ENCODE results near the gene DLD.
"Not testable (repeated sequence)": the region's sequence is repeated elsewhere in the genome, so short reads cannot be mapped to it uniquely, and the experiment has no call there.

The DLD gene, protein sequence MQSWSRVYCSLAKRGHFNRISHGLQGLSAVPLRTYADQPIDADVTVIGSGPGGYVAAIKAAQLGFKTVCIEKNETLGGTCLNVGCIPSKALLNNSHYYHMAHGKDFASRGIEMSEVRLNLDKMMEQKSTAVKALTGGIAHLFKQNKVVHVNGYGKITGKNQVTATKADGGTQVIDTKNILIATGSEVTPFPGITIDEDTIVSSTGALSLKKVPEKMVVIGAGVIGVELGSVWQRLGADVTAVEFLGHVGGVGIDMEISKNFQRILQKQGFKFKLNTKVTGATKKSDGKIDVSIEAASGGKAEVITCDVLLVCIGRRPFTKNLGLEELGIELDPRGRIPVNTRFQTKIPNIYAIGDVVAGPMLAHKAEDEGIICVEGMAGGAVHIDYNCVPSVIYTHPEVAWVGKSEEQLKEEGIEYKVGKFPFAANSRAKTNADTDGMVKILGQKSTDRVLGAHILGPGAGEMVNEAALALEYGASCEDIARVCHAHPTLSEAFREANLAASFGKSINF

DNA sequence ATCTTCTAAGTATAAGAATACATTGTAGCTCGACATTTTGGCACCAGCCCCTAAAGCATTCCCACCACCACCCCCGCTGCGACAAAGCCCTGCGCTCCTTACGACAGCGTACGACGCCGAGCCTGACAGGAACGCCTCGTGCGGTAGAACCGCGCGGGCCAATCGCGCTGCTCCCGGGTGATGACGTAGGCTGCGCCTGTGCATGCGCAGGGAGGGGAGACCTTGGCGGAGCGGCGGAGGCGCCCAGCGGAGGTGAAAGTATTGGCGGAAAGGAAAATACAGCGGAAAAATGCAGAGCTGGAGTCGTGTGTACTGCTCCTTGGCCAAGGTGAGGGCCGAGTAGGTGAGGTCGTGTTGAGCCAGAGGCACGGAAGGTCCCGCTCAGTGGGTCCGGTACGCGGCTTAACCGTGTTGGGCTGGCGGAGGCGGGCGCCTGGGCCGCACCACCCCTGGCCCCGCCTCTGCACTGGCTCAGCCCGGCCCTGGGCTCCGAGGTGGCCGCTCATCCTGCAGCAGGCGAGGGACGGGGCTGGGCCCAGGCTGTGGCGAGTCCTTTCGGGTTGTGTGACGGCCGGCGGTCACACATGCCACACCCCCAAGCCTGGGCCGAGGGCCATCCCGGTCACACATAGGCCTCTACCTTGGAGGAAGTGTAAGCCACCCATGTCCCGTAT is at the start of gene DLD:
TSS of gene DLD (plus strand) at position 222 of the 674 bp plus-strand sequence. CDS start at position 290, 68 bp downstream.
- peak; percentile 88 for DNase-seq (ENCODE audit: low spot score)

DNA sequence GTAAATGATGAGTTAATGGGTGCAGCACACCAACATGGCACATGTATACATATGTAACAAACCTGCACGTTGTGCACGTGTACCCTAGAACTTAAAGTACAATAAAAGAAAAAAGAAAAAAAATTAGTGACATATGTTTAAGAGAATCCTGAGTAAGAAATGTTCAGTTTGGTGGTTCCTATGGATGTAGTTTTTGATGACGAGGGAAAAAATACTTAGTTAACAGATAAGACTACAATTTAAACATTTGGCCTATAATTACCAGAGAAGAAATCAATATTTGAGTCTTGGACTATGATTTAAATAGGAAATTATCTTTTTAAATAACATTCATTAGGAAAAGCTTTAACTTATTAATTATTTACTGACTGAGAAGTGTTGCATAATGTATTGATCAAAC is 48.8 kb upstream of the DLD start:
- no peak for DNase-seq (ENCODE audit: low spot score)

DNA sequence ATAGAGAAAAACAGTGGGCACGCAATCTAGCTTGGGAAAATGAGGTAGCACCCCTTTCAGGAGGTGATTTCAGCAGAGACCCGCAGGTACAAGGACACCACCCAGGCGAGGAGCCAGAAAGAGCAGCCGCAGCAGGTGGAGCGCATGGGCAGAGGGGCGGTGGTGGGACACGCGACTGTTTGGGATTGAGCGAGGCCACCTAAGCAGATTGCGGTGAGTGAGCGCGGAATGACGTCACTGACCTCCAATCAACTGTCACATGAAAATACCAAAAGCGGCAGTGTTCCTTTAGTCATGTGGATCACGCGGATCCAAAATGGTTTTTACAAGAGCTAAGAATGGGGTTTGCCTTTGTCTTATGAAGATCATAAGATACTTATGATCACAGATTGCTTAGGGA is 47.8 kb upstream of the DLD start:
- DNase-seq (ENCODE audit: low spot score): no peak

DNA sequence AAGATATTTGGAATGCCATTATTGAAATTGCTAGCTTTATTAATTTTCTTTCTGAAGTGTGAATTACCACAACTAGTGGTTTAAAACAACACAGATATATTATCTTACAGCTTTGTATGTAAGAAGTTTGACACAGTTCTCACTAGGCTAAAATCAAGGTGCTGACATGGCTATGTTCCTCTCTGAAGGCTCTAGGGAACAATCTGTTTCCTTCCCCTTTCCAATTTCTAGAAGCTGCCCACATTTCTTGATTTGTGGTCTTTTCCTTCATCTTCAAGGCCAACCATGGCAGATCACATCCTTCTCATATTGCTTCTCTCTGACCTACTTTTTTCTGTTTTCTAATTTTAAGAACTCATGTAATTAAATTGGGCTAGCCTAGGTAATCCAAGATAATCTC is 44.7 kb upstream of the DLD start:
- no peak for DNase-seq (ENCODE audit: low spot score)

DNA sequence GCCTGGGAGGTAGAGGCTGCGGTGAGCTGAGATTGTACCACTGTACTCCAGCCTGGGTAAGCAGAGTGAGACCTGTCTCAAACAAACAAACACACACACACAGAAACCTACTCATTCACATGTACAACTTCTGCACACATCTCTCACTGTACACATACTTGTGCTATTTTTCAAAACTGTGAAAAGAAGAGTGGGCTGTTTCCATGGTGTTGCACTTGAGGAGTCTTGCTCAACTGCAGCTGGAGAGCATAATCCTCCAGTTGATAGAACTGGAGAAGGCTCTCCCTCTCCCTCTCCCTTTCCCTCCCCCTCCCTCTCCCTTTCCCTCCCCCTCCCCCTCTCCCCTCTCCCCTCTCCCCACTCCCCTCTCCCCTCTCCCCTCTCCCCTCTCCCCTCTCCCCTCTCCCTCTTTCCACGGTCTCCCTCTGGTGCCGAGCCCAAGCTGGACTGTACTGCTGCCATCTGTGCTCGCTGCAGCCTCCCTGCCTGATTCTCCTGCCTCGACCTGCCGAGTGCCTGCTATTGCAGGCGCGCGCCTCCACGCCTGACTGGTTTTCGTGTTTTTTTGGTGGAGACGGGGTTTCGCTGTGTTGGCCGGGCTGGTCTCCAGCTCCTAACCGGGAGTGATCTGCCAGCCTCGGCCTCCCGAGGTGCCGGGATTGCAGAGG is 43.7 kb upstream of the DLD start:
- DNase-seq (ENCODE audit: low spot score): no peak

DNA sequence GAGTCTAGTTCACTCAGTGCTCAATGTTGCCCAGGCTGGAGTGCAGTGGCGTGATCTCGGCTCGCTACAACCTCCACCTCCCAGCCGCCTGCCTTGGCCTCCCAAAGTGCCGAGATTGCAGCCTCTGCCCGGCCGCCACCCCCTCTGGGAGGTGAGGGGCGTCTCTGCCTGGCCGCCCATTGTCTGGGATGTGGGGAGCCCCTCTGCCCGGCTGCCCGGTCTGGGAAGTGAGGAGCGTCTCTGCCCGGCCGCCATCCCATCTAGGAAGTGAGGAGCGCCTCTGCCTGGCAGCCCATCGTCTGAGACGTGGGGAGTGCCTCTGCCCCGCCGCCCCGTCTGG is 43.2 kb upstream of the DLD start:
- not testable (repeated sequence) for DNase-seq (ENCODE audit: low spot score)

DNA sequence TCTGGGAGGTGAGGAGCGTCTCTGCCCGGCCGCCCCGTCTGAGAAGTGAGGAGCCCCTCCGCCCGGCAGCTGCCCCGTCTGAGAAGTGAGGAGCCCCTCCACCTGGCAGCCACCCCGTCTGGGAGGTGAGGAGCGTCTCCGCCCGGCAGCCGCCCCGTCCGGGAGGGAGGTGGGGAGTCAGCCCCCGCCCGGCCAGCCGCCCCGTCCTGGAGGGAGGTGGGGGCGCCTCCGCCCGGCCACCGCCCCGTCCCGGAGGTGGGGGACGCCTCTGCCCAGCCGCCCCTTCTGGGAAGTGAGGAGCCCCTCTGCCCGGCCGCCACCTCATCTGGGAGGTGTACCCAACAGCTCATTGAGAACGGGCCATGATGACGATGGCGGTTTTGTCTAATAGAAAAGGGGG is 42.8 kb upstream of the DLD start:
- not testable (repeated sequence) for DNase-seq (ENCODE audit: low spot score)

DNA sequence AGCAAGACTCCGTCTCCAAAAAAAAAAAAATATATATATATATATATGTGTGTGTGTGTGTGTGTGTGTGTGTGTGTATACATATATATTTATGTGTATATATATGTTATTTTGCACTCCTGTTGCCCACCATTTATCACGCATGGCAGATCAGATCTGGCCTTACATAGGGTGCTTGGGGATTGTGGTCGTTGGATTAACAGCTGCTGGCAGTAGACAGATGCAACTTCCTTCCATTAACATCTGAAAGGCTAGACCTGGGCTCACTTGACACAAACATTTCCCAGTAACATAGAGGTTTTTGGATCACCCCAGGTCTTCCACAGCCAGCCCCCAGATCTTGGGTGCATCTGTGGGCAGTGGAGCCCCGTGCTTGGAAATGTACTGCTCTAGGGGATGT is 40.8 kb upstream of the DLD start:
- no peak for DNase-seq (ENCODE audit: low spot score)

DNA sequence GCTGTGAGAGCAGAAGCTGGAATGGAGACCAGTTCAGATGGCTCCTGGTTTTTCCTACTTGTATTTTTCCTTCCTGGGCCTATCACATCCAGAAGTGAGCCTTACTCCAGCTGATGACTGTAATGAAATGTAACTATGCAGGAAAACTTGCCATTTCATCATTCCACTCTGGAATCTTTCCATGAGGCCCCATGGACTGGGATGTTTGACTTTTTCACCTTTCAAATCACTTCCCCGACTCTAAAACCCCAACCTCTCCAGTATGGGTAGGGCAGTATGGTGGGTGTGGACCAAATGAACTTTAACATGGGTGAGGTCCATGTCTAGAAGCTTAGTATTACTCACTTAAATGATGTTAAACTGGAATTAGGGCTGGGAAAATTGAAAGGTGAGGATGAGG is 40.3 kb upstream of the DLD start:
- no peak for DNase-seq (ENCODE audit: low spot score)

DNA sequence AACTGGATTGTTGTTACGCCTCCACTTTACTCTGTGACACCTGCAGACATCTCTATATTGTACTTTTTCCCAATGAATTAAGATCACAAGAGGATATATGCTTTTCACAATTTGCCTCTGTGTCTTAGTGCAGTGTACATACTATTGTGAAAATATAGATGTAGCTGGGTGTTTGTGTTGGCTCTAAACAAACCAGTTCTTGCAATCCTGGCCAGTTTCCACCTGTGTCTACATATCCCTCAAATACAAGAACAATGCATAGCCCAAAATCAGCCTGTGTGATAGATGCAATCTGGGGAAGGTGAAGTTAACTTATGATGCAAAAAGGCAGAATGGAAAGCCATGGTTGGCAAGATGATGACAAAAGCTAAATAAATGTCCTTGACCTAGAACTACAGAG is 36.5 kb upstream of the DLD start:
- no peak for DNase-seq (ENCODE audit: low spot score)

DNA sequence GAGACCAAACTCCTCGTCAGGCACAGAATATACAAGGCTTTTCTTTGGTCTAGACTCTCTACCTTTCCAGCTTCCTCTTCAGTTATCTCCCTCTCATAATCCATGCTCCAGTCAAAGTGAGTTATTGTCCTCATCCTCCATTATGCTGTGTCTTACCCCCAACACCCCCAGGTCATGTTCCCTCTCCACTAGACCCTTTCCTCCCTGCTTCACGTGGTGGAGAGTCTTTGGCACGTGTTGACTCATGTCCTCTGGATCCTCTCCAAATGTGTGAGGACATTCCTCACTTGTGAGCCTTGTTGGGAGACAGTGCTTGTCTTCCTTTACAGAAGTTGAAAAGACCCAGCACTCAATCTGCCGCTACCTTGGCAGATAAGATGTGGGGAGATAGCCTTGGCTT is 36.0 kb upstream of the DLD start:
- no peak for DNase-seq (ENCODE audit: low spot score)

DNA sequence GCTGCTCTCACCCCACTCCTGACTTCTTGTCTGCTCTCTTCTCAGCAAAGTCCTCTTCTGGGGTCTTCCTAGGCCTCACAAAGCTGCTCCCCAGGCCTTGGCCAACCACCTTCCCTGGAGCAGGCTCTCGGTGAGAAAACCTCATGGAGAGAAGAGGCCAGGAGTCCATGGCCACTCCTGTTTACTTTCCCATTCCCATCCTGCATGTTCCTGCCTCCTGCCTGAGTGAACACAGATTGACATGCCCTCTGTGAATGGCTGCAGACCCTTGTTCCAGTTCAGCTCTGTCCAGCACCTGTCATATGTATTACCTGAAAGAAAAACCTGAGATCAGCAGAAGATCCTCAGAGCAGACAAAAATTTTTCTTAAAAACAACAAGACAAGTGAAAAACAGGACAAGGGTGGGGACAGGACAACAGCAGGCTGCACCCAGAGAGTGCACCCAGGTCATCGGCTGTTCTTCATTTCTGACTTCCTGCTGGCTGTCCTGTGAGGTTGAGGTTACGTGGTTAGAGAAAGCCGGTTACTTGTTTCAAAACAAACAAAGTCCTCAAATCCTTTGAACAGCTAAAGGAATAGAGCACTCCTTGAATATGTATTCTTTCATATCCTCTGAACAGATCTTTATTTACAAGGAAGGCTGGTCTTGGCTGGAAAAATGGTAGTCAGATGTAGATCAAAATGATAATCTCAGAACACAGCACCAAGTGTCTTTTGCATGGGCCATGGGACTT is 34.0 kb upstream of the DLD start:
- no peak for DNase-seq (ENCODE audit: low spot score)

DNA sequence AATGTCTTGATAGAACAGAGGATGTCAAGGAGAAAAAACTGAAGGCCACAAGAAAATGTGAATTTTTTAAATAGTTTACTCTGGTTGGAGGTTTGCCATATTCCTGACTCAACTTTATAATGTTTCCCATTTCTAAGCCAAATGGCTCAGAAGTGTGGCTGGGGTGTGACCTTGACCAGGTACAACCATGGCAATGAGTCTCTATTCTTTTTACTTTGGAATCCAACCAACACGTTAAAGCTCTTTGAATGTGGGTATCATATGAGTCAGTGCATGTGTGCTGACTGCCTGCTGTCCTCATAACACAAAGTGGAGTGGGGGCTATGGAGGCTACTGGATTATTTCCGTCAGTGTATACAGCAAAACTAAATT is 33.5 kb upstream of the DLD start:
- DNase-seq (ENCODE audit: low spot score): no peak

DNA sequence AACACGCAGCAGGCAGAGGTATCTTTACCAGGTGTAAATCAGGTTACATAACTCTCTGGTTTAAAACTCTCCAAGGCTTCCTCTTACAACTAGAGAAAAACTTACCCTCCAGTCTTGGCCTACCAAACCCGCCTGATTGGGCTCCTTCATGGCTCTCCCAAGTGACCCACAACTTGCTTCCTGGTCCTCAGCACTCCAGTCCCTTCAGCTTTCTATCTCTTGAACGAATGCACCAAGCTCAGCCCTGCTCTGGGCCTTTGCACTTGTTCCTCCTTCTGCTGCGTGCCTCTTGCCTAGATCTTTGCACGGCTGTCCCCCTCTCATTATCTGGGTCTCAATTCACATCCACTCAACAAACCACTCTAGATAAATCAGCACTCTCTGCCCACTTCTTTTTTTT is 32.7 kb upstream of the DLD start:
- DNase-seq (ENCODE audit: low spot score): no peak

DNA sequence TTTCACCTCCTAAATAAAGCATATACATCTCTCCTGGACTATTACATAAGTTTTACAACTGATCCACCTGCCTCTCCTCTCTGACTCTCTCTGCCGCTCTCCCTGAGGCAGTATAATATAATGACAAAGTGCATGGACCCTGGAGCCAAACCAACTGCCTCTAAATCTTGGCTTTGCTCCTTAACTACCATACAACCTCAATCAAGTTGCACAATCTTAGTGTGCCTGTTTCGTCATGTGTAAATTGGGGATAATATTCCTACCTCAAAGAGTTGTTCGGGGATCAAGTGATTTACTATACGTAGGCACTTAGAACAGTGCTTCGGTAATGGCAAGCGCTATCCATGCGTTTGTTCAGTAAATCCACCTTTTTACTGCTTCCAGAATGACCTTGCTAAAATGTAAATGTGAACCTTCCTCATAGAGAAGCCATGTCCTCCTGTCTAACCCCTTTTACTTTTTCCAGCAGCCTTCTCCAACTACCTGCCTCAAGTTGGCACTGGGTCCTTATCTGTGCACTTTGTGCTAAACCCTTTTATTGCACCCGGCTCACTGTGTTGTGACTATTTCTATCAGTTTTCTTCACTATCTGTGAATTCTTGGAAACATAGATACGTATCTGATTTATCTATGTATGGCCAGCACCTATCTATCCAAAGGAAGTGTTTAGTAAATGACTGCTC is 30.6 kb upstream of the DLD start:
- DNase-seq (ENCODE audit: low spot score): no peak

DNA sequence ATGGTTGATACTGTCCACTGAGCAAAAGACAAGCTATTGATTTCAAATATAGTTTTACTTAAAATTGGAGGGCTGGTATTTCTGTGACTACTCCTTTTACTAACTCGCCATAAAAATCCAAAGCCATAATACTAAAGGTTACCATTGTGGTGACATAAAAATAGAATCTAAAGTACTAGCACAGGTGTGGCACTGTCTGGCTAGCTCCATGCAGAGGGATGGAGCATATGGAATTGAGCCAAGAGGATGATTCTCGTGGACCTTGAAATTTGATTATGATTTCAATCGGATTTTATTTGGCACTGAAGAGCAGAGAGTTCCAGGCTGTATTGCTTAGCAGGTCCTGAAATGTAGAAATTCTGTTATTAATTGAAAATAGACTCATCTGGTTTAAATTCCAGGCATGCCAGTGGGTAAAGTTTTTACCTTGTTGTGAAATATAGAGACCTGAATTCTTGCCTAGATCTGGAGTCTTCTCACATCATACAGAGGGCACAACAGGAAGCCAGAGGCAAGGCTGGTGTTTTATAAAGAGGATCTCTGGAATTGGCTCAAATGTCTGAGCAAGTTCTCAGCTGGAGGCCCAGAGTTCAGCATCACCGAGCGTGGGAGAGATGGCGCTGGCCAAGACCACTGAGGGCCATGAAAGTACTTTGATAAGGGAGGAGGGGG is 29.9 kb upstream of the DLD start:
- DNase-seq (ENCODE audit: low spot score): no peak

DNA sequence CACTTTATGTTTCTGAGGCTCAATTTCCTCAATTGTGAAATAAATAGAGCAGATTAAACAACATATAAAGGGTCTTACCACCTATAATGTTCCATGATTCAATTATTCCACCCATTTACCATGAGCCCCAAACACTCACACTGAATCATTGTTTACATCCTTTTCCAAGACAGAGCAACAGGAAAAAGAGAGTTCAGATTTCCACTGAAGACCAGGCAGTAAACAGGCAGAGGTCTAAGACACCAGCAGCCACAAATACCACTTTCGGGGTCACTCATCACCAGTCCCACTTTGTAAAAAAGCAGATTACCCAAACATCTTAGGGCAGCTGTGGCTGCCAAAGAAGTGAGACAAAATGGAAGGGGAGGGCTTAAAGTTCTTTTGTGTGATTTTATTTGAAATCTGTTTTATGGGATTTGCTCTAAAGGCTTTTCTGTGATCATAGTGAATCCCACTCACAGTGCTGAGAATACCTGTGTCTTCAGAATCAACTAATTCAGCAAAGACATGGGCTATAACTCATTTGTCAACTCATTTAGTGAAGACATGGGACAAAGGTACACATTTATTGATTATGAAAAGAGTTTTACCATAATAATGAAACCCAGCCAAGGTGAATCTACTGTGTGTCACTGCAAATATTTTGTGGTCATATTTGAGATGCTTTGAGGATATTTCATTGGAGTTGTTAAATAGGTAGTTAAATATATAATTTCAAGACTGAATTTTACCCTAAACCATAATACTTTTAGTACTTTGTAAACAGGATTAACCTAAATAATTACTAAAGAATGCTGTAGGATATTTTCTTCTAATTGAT is 24.8 kb upstream of the DLD start:
- DNase-seq (ENCODE audit: low spot score): peak; percentile 26

DNA sequence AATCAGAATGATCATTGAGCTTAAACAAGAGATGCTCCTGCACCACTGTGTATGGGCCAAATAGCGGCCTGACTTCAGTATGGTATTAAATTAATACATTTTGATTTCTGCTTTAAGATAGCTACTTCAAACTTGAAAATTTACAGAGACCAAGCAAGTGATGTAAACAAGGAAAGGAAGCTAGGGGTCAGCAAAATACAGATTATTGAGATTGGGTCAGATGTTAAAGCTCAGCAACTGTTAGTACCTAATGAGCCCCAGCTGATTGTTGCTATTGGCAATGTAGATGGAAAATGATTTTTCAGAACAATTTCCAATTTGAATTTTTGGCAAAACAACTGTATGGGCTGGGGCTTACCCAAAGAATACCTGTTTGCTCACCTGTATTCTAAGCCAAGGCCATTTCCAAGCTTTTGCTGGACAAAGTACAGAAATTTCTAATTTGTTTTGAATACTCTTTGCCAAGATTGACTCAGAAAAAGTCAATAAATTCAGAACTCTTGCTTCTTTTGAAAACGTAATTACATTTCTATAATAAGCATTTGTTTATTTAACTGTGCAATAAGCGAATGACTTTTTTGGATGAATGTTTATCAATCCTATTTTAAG is 23.0 kb upstream of the DLD start:
- no peak for DNase-seq (ENCODE audit: low spot score)

DNA sequence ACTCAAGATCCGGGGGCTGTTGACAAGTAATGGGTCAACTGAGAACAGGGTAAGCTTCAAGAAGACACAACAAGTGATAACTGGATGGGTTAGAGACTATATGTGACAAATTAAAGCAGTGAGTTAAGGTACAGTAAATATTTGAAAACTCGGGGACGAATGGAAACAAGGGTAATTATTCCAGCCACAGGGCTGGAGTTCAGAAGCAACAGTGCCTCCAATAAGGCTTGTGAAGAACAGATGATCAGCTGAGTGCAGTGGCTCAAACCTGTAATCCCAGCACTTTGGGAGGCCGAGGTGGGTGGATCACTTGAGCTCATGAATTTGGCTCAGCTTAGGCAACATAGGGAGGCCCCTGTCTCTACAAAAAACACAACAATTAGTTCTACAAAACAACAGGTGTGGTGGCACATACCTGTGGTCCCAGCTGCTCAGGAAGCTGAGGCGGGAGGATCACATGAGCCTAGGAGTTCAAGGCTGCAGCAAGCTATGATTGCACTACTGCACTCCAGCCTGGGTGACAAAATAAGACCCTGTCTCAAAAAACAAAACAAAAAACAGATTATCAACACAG is 20.5 kb upstream of the DLD start:
- DNase-seq (ENCODE audit: low spot score): no peak

DNA sequence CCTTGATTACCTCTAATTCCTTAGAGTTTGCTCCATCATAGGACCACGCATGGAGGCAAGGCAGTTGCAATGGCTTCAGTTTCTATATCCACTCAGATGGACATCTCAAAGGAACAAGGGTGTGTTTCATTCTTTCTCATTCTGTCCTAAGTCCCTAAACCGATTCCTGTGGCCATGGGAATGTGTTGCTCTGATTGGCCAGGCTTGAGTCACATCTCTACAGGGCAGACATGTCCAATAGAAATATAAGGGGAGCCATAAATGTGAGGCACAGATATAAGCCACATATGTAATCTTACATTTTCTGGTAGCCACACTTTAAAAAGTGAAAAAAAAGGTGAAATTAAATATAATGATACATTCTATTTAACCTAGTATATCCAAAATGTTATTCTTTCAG is 16.9 kb upstream of the DLD start:
- DNase-seq (ENCODE audit: low spot score): no peak

All from kidney capillary endothelial cell (primary cell).